H9 (cell line): Measurements from ENCODE around the gene RPL7L1. TPM values are rescaled to one million over a fixed set of nuclear protein-coding genes. Genes with fewer than 3 reads are reported as not detected.
"Not testable (repeated sequence)": the region's sequence is repeated elsewhere in the genome, so short reads cannot be mapped to it uniquely, and the experiment has no call there.

Experiments
- DNase-seq: peaks from one replicate; pipeline ENCODE4 v3.0.0-alpha.2; 2017
- H2AFZ ChIP-seq: one replicate; pipeline ENCODE4 v1.6.1; 2013; ENCODE audit warnings: mild to moderate bottlenecking, low read length, control low read depth, moderate library complexity
- H2AK5ac ChIP-seq: 2 replicates; pipeline ENCODE4 v1.6.1; 2013; ENCODE audit warnings: low read length, control low read depth, mixed read lengths; ENCODE audit not compliant: insufficient read length
- H2BK120ac ChIP-seq: one replicate; pipeline ENCODE4 v1.6.1; 2013; ENCODE audit warnings: low read depth, mild to moderate bottlenecking, low read length, control low read depth, inconsistent platforms; ENCODE audit not compliant: poor library complexity, severe bottlenecking
- H2BK12ac ChIP-seq: 2 replicates; pipeline ENCODE4 v1.6.1; 2013; ENCODE audit warnings: low read length, control low read depth, mixed read lengths, low read depth; ENCODE audit not compliant: insufficient read length
- H2BK15ac ChIP-seq: 2 replicates; pipeline ENCODE4 v1.6.1; 2013; ENCODE audit warnings: low read depth, low read length, control low read depth
- H2BK20ac ChIP-seq: one replicate; pipeline ENCODE4 v1.6.1; 2013; ENCODE audit warnings: low read depth, mild to moderate bottlenecking, low read length, control low read depth, inconsistent platforms; ENCODE audit not compliant: poor library complexity, severe bottlenecking
- H2BK5ac ChIP-seq: 2 replicates; pipeline ENCODE4 v1.6.1; 2013; ENCODE audit warnings: low read length, control low read depth, mixed read lengths; ENCODE audit not compliant: insufficient read length
- H3K14ac ChIP-seq: 2 replicates; pipeline ENCODE4 v1.6.1; 2013; ENCODE audit warnings: low read length, control low read depth; ENCODE audit not compliant: insufficient read depth
- H3K18ac ChIP-seq: 2 replicates; pipeline ENCODE4 v1.6.1; 2013; ENCODE audit warnings: low read depth, mild to moderate bottlenecking, mixed read lengths, low read length, control low read depth; ENCODE audit not compliant: insufficient read length
- H3K23ac ChIP-seq: 2 replicates; pipeline ENCODE4 v1.6.1; 2013; ENCODE audit warnings: low read length, control low read depth, mixed read lengths, low read depth; ENCODE audit not compliant: insufficient read length
- H3K23me2 ChIP-seq: 2 replicates; pipeline ENCODE4 v1.6.1; 2013; ENCODE audit warnings: low read depth, mild to moderate bottlenecking, mixed read lengths, low read length, control low read depth; ENCODE audit not compliant: insufficient read length, poor library complexity, severe bottlenecking
- H3K27ac ChIP-seq: 2 replicates; pipeline ENCODE4 v1.5.1; 2013; ENCODE audit warnings: low read length, control low read depth, mixed read lengths, low read depth; ENCODE audit not compliant: insufficient read length
- H3K27me3 ChIP-seq: 2 replicates; pipeline ENCODE4 v1.6.1; 2013; ENCODE audit warnings: low read length, control low read depth, inconsistent platforms; ENCODE audit not compliant: insufficient read depth
- H3K4ac ChIP-seq: 2 replicates; pipeline ENCODE4 v1.6.1; 2013; ENCODE audit warnings: low read depth, mild to moderate bottlenecking, control low read depth, inconsistent platforms, low read length, moderate library complexity
- H3K4me1 ChIP-seq: 2 replicates; pipeline ENCODE4 v1.6.1; 2013; ENCODE audit warnings: low read length, control low read depth, inconsistent platforms; ENCODE audit not compliant: insufficient read depth
- H3K4me2 ChIP-seq: 2 replicates; pipeline ENCODE4 v1.6.1; 2013; ENCODE audit warnings: low read length, control low read depth, mixed read lengths; ENCODE audit not compliant: insufficient read length, insufficient read depth
- H3K56ac ChIP-seq: 2 replicates; pipeline ENCODE4 v1.6.1; 2013; ENCODE audit warnings: low read depth, mild to moderate bottlenecking, mixed read lengths, low read length, control low read depth; ENCODE audit not compliant: insufficient read length
- H3K79me1 ChIP-seq: 2 replicates; pipeline ENCODE4 v1.6.1; 2013; ENCODE audit warnings: low read depth, mild to moderate bottlenecking, moderate library complexity, low read length, control low read depth, inconsistent platforms; ENCODE audit not compliant: insufficient read depth, poor library complexity, severe bottlenecking
- H3K79me2 ChIP-seq: 2 replicates; pipeline ENCODE4 v1.6.1; 2013; ENCODE audit warnings: low read length, control low read depth, inconsistent platforms; ENCODE audit not compliant: insufficient read depth
- H3K9ac ChIP-seq: 2 replicates; pipeline ENCODE4 v1.6.1; 2013; ENCODE audit warnings: low read length, control low read depth, mixed read lengths; ENCODE audit not compliant: insufficient read length; ENCODE audit errors: extremely low read depth
- H3K9me3 ChIP-seq: one replicate; pipeline ENCODE4 v1.6.1; 2013; ENCODE audit warnings: low read depth, low read length, inconsistent platforms; ENCODE audit not compliant: control insufficient read depth
- H3T11ph ChIP-seq: one replicate; pipeline ENCODE4 v1.6.1; 2013; ENCODE audit warnings: mild to moderate bottlenecking, low read length, control low read depth, inconsistent platforms
- H4K20me1 ChIP-seq: one replicate; pipeline ENCODE4 v1.6.1; 2013; ENCODE audit not compliant: control insufficient read depth, insufficient read length, insufficient read depth
- H4K5ac ChIP-seq: 2 replicates; pipeline ENCODE4 v1.6.1; 2013; ENCODE audit warnings: low read depth, mild to moderate bottlenecking, mixed read lengths, low read length, control low read depth; ENCODE audit not compliant: insufficient read length
- H4K8ac ChIP-seq: replicated peaks from 2 replicates; pipeline ENCODE4 v1.6.1; 2013; ENCODE audit warnings: low read length, control low read depth, mixed read lengths, low read depth; ENCODE audit not compliant: insufficient read length
- H4K91ac ChIP-seq: 2 replicates; pipeline ENCODE4 v1.6.1; 2013; ENCODE audit warnings: low read depth, mild to moderate bottlenecking, moderate library complexity, mixed read lengths, low read length, control low read depth; ENCODE audit not compliant: insufficient read length
- H3K27ac Mint-ChIP-seq, 3 experiments: 2 replicates in 2 of 3; 3 replicates in 1 of 3; pipeline ENCODE4 v1.8.0; 2020 to 2021; ENCODE audit warnings: mixed read lengths in 3 of 3, mild to moderate bottlenecking in 1 of 3, moderate library complexity in 1 of 3
- H3K27me3 Mint-ChIP-seq: 2 replicates; pipeline ENCODE4 v1.8.0; 2021; ENCODE audit warnings: low read depth, mild to moderate bottlenecking, moderate library complexity, mixed read lengths
- H3K36me3 Mint-ChIP-seq, 3 experiments: 2 replicates in 2 of 3; 3 replicates in 1 of 3; pipeline ENCODE4 v1.8.0; 2020 to 2021; ENCODE audit warnings: low read depth in 3 of 3, mixed read lengths in 3 of 3; ENCODE audit not compliant: insufficient read depth in 1 of 3
- H3K4me1 Mint-ChIP-seq, 2 experiments: 2 replicates each; pipeline ENCODE4 v1.8.0; 2020; ENCODE audit warnings: mixed read lengths in 2 of 2
- H3K4me3 Mint-ChIP-seq, 2 experiments: 2 replicates in 1 of 2; 3 replicates in 1 of 2; pipeline ENCODE4 v1.8.0; 2020 to 2021; ENCODE audit warnings: mild to moderate bottlenecking in 2 of 2, mixed read lengths in 2 of 2, moderate library complexity in 1 of 2
- H3K9me3 Mint-ChIP-seq, 2 experiments: 2 replicates in 1 of 2; 3 replicates in 1 of 2; pipeline ENCODE4 v1.8.0; 2020; ENCODE audit warnings: mild to moderate bottlenecking in 2 of 2, mixed read lengths in 2 of 2, moderate library complexity in 1 of 2
- CTCF ChIP-seq: fragments of 200-600 bp; sonication (generic); conservative IDR thresholded peaks from 3 replicates; pipeline ENCODE4 v1.8.0; 2021; ENCODE audit warnings: antibody characterized with exemption, mild to moderate bottlenecking
- WGBS: extraction: QIAGEN DNeasy Blood & Tissue Kit; methylation state at CpG from one replicate; pipeline ENCODE4 v1.1.7; 2013; ENCODE audit warnings: missing lambda C conversion rate, low lambda C conversion rate, mixed read lengths; ENCODE audit not compliant: insufficient read length; ENCODE audit errors: extremely low coverage; 5-methylcytosine and 5-hydroxymethylcytosine counted together
- total RNA-seq: library from RNA; stranded (reverse); gene quantifications from 2 replicates; pipeline ENCODE4 v1.2.1, GENCODE V29; 2021

RPL7L1 gene
- total RNA-seq, 1 experiment from 2014 or later: 130 TPM

- peaks cover 7 to 27% (median 15%) of the 10 kb centered on the region in 3 experiments; a peak in 6 of 7 replicates for H3K36me3 Mint-ChIP-seq
- Histone ChIP-seq H3K9ac (peak overlapping the region; percentile 52), H4K91ac (no peak overlapping the region), H3K23ac (no peak overlapping the region), H4K8ac (no peak overlapping the region), H2AK5ac (no peak overlapping the region), H2BK15ac (no peak overlapping the region), H3K79me1 (no peaks in the 10 kb centered on the region), H3K9me3 (no peaks in the 10 kb centered on the region), H3K4me2 (peak overlapping the region; percentile 92), H2BK20ac (no peak overlapping the region), H3K4ac (no peak overlapping the region), H4K5ac (no peak overlapping the region), H2BK120ac (no peak overlapping the region), H2BK12ac (no peak overlapping the region), H2AFZ (no peak overlapping the region), H3K4me1 (no peaks in the 10 kb centered on the region; the same call in 1 of the 2 replicates), H3K18ac (no peak overlapping the region), H3K14ac (no peak overlapping the region; the same call in 1 of the 2 replicates), H3T11ph (no peak overlapping the region), H3K27ac (no peak overlapping the region), H3K56ac (no peak overlapping the region), H3K23me2 (peaks cover 6% of the 10 kb centered on the region), H3K27me3 (no peaks in the 10 kb centered on the region), H2BK5ac (no peak overlapping the region), H4K20me1 (no peaks in the 10 kb centered on the region), H3K79me2 (no peaks in the 10 kb centered on the region)
- DNase-seq: no peak
- peak overlapping the region; percentile 88 to 92 for H3K4me3 Mint-ChIP-seq
- WGBS: no CpG with 5 or more reads among the region's 17 CpGs
- H3K27ac Mint-ChIP-seq: peak overlapping the region in 1 of 3 experiments; percentile 95; a peak in 2 of 7 replicates
- no peaks in the 10 kb centered on the region; the same call in 1 of the 2 replicates for H3K27me3 Mint-ChIP-seq
- TF ChIP-seq CTCF: no peak
- H3K4me1 Mint-ChIP-seq: peaks cover 10 to 13% of the 10 kb centered on the region in 2 experiments
- no peaks in the 10 kb centered on the region for H3K9me3 Mint-ChIP-seq
Observed at GRCh38 chr6:42891199-42891722, 11.8 kb downstream of the RPL7L1 start.

GRCh38 chr6:42894041-42894828, 14.8 kb downstream of the RPL7L1 start:
- H4K8ac ChIP-seq, H4K20me1 ChIP-seq, H3K4me2 ChIP-seq, H3K9me3 ChIP-seq, H3K23ac ChIP-seq, H3K18ac ChIP-seq, H3K27me3 Mint-ChIP-seq, H3K27me3 ChIP-seq, H3K79me2 ChIP-seq, H3K14ac ChIP-seq, H3K79me1 ChIP-seq, H2AK5ac ChIP-seq, H4K91ac ChIP-seq, H3K27ac ChIP-seq, H2BK5ac ChIP-seq, H3K4me3 Mint-ChIP-seq, H2AFZ ChIP-seq, H2BK15ac ChIP-seq, H2BK20ac ChIP-seq, H3K9me3 Mint-ChIP-seq, H3T11ph ChIP-seq, H3K56ac ChIP-seq, H3K36me3 Mint-ChIP-seq, DNase-seq, H3K4me1 ChIP-seq, H2BK120ac ChIP-seq, H3K4ac ChIP-seq, H4K5ac ChIP-seq, H3K9ac ChIP-seq, H3K23me2 ChIP-seq, H2BK12ac ChIP-seq: not testable (repeated sequence)
- Mint-ChIP-seq H3K4me1 (peaks cover 15 to 17% of the 10 kb centered on the region in 2 experiments), H3K27ac (peak overlapping the region in 2 of 3 experiments; percentile 36 to 50; a peak in 2 of 7 replicates)
- WGBS: no CpG with 5 or more reads among the region's 19 CpGs
